ENCODE data around the gene CAB39.
"Not testable (repeated sequence)": the region's sequence is repeated elsewhere in the genome, so short reads cannot be mapped to it uniquely, and the experiment has no call there.

Gene CAB39

GRCh38 chr2:230715201-230715600 is 2.6 kb downstream of the CAB39 start:
- DNase-seq (ENCODE audit: low read depth), result no peak

GRCh38 chr2:230716588-230716987 is 3.9 kb downstream of the CAB39 start:
- DNase-seq (ENCODE audit: low read depth), result no peak

GRCh38 chr2:230717600-230717999 is 5.0 kb downstream of the CAB39 start:
- DNase-seq (ENCODE audit: low read depth), result no peak

- no peak for DNase-seq (ENCODE audit: low read depth)
Observed at GRCh38 chr2:230719340-230719739, 6.7 kb downstream of the CAB39 start.

- DNase-seq (ENCODE audit: low read depth), result peak; percentile 75
Observed at GRCh38 chr2:230721712-230722111, 9.1 kb downstream of the CAB39 start.

- peak; percentile 33 for DNase-seq (ENCODE audit: low read depth)
Observed at GRCh38 chr2:230722207-230722885, 9.7 kb downstream of the CAB39 start.

GRCh38 chr2:230723363-230723762 is 10.7 kb downstream of the CAB39 start:
- peak; percentile 72 for DNase-seq (ENCODE audit: low read depth)

- not testable (repeated sequence) for DNase-seq (ENCODE audit: low read depth)
Observed at GRCh38 chr2:230724957-230725356, 12.3 kb downstream of the CAB39 start.

GRCh38 chr2:230731512-230731911 is 18.9 kb downstream of the CAB39 start:
- DNase-seq (ENCODE audit: low read depth), result no peak

GRCh38 chr2:230732914-230733401 is 20.3 kb downstream of the CAB39 start:
- no peak for DNase-seq (ENCODE audit: low read depth)

- DNase-seq (ENCODE audit: low read depth), result no peak
Observed at GRCh38 chr2:230734247-230735175, 21.9 kb downstream of the CAB39 start.

- no peak for DNase-seq (ENCODE audit: low read depth)
Observed at GRCh38 chr2:230735884-230736283, 23.2 kb downstream of the CAB39 start.

- DNase-seq (ENCODE audit: low read depth), result no peak
Observed at GRCh38 chr2:230737300-230737699, 24.7 kb downstream of the CAB39 start.

GRCh38 chr2:230737791-230738226 is 25.2 kb downstream of the CAB39 start:
- peak; percentile 38 for DNase-seq (ENCODE audit: low read depth)

GRCh38 chr2:230738391-230738811 is 25.8 kb downstream of the CAB39 start:
- DNase-seq (ENCODE audit: low read depth), result peak; percentile 64

GRCh38 chr2:230738924-230739323 is 26.3 kb downstream of the CAB39 start:
- DNase-seq (ENCODE audit: low read depth), result no peak

GRCh38 chr2:230739961-230740360 is 27.3 kb downstream of the CAB39 start:
- DNase-seq (ENCODE audit: low read depth), result no peak

- no peak for DNase-seq (ENCODE audit: low read depth)
Observed at GRCh38 chr2:230742781-230743180, 30.1 kb downstream of the CAB39 start.

GRCh38 chr2:230746213-230746612 is 33.6 kb downstream of the CAB39 start:
- DNase-seq (ENCODE audit: low read depth), result no peak

- no peak for DNase-seq (ENCODE audit: low read depth)
Observed at GRCh38 chr2:230748087-230748486, 35.4 kb downstream of the CAB39 start.

- peak; percentile 40 for DNase-seq (ENCODE audit: low read depth)
Observed at GRCh38 chr2:230749111-230749510, 36.5 kb downstream of the CAB39 start.

GRCh38 chr2:230751062-230751461 is 38.4 kb downstream of the CAB39 start:
- DNase-seq (ENCODE audit: low read depth), result peak; percentile 83

- no peak for DNase-seq (ENCODE audit: low read depth)
Observed at GRCh38 chr2:230754200-230754599, 41.6 kb downstream of the CAB39 start.
